SU-DHL-6 (cell line): ENCODE measurements around the gene TMEM212.

Experiments used
- H2AFZ ChIP-seq: fragments of 200-600 bp; sonication (generic); 2 replicates; pipeline ENCODE4 v1.6.1; 2014; ENCODE audit warnings: low read depth, mild to moderate bottlenecking, moderate library complexity, mixed read lengths, antibody characterized with exemption, low read length; ENCODE audit not compliant: severe bottlenecking
- H3F3A ChIP-seq: fragments of 200-600 bp; shearing (Covaris generic); 2 replicates; pipeline ENCODE4 v1.6.0; 2016; ENCODE audit warnings: antibody characterized with exemption, mild to moderate bottlenecking; ENCODE audit not compliant: insufficient read depth
- H3K27ac ChIP-seq: fragments of 200-600 bp; sonication (generic); 2 replicates; pipeline ENCODE4 v1.5.1; 2016; ENCODE audit warnings: low read depth, mild to moderate bottlenecking, low read length, moderate library complexity, mixed read lengths
- H3K27me3 ChIP-seq: fragments of 200-600 bp; sonication (generic), shearing (Covaris generic); 2 replicates; pipeline ENCODE4 v1.6.0; 2014; ENCODE audit warnings: mild to moderate bottlenecking, low read length
- H3K36me3 ChIP-seq: fragments of 200-600 bp; sonication (generic); 2 replicates; pipeline ENCODE4 v1.6.1; 2014; ENCODE audit warnings: mild to moderate bottlenecking, low read length, mixed read lengths
- H3K4me2 ChIP-seq: fragments of 300-600, 200-600 bp; shearing (Covaris generic), sonication (generic); 2 replicates; pipeline ENCODE4 v1.6.0; 2014; ENCODE audit warnings: low read length, low read depth, mild to moderate bottlenecking; ENCODE audit not compliant: poor library complexity, severe bottlenecking
- H3K4me3 ChIP-seq: fragments of 200-600 bp; sonication (generic); 2 replicates; pipeline ENCODE4 v1.5.1; 2014; ENCODE audit warnings: antibody characterized with exemption, low read length, mild to moderate bottlenecking, mixed read lengths; ENCODE audit not compliant: insufficient read depth, poor library complexity, severe bottlenecking
- H3K79me2 ChIP-seq: fragments of 200-600 bp; sonication (generic); 2 replicates; pipeline ENCODE4 v1.6.1; 2014; ENCODE audit warnings: mild to moderate bottlenecking, low read length, moderate library complexity; ENCODE audit not compliant: insufficient read depth
- H3K9ac ChIP-seq: fragments of 200-600 bp; sonication (generic); 2 replicates; pipeline ENCODE4 v1.7.0; 2014; ENCODE audit warnings: mild to moderate bottlenecking, low read length
- H3K9me2 ChIP-seq: fragments of 200-600 bp; sonication (generic); replicated peaks from 2 replicates; pipeline ENCODE4 v1.6.1; 2014; ENCODE audit warnings: low read length; ENCODE audit not compliant: insufficient read depth
- H3K9me3 ChIP-seq: fragments of 200-600 bp; sonication (generic); 2 replicates; pipeline ENCODE4 v1.6.1; 2014; ENCODE audit warnings: low read length, mixed read lengths; ENCODE audit not compliant: insufficient read depth
- H4K20me1 ChIP-seq: fragments of 200-600 bp; sonication (generic); 2 replicates; pipeline ENCODE4 v1.6.1; 2014; ENCODE audit warnings: low read depth, mild to moderate bottlenecking, antibody characterized with exemption, low read length, moderate library complexity, mixed read lengths
- EZH2phosphoT487 ChIP-seq: fragments of 200-600 bp; sonication (generic), shearing (Covaris generic); conservative IDR thresholded peaks from 2 replicates; pipeline ENCODE4 v1.6.1; 2018; ENCODE audit warnings: mild to moderate bottlenecking, antibody characterized with exemption, low read length, moderate library complexity, mixed read lengths
- TF ChIP-seq, protein P1 (sequence below): fragments of 200-600 bp; sonication (generic); IDR thresholded peaks from one replicate; pipeline ENCODE4 v1.5.1; 2017; ENCODE audit warnings: antibody characterized with exemption, mild to moderate bottlenecking, low read length, moderate library complexity; ENCODE audit not compliant: insufficient read depth, poor library complexity, severe bottlenecking

The TMEM212 gene

GRCh38 chr3:171797873-171798272 lies 45.3 kb upstream of the TMEM212 start:
- no peaks in the 10 kb centered on the region for H3K9me2 ChIP-seq
- no peaks in the 10 kb centered on the region for H3K27me3 ChIP-seq
- no peaks in the 10 kb centered on the region for H3K79me2 ChIP-seq
- H3K27ac ChIP-seq: no peak overlapping the region
- H3K4me2 ChIP-seq: no peak overlapping the region
- no peak for TF ChIP-seq EZH2phosphoT487
- TF ChIP-seq, protein P1, sequence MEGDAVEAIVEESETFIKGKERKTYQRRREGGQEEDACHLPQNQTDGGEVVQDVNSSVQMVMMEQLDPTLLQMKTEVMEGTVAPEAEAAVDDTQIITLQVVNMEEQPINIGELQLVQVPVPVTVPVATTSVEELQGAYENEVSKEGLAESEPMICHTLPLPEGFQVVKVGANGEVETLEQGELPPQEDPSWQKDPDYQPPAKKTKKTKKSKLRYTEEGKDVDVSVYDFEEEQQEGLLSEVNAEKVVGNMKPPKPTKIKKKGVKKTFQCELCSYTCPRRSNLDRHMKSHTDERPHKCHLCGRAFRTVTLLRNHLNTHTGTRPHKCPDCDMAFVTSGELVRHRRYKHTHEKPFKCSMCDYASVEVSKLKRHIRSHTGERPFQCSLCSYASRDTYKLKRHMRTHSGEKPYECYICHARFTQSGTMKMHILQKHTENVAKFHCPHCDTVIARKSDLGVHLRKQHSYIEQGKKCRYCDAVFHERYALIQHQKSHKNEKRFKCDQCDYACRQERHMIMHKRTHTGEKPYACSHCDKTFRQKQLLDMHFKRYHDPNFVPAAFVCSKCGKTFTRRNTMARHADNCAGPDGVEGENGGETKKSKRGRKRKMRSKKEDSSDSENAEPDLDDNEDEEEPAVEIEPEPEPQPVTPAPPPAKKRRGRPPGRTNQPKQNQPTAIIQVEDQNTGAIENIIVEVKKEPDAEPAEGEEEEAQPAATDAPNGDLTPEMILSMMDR: no peak
- no peaks in the 10 kb centered on the region for H3K36me3 ChIP-seq
- H3K9ac ChIP-seq: no peak overlapping the region
- H3K9me3 ChIP-seq: no peaks in the 10 kb centered on the region
- H3K4me3 ChIP-seq: no peak overlapping the region
- H4K20me1 ChIP-seq: no peaks in the 10 kb centered on the region
- no peaks in the 10 kb centered on the region for H3F3A ChIP-seq
- H2AFZ ChIP-seq: no peak overlapping the region

DNA sequence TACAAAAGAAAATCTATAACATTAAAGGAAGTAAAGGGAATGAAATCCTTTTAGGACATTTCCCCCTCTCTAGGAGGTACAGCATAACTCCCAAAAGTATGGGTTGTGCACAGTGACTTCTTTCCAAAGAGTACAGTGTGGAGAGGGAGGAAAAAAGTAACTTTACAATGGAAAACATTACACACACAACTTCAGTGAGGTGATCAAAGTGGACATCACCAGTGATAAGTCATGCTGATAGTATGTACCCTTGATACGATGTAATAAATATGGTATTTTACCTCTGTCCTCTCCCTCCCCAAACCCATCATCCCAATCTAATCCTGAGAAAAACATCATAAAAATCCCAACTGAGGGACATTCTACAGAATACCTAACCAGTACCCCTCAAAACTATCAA lies 43.6 kb upstream of the TMEM212 start:
- Histone ChIP-seq H3K9me3 (no peaks in the 10 kb centered on the region), H3F3A (no peaks in the 10 kb centered on the region), H3K9me2 (no peaks in the 10 kb centered on the region), H3K4me3 (no peak overlapping the region), H3K9ac (no peak overlapping the region), H3K27ac (no peak overlapping the region), H3K4me2 (no peak overlapping the region), H4K20me1 (no peaks in the 10 kb centered on the region), H3K79me2 (no peaks in the 10 kb centered on the region), H3K27me3 (no peaks in the 10 kb centered on the region), H2AFZ (no peak overlapping the region), H3K36me3 (no peaks in the 10 kb centered on the region)
- TF ChIP-seq, protein P1: no peak
- TF ChIP-seq EZH2phosphoT487: no peak

DNA sequence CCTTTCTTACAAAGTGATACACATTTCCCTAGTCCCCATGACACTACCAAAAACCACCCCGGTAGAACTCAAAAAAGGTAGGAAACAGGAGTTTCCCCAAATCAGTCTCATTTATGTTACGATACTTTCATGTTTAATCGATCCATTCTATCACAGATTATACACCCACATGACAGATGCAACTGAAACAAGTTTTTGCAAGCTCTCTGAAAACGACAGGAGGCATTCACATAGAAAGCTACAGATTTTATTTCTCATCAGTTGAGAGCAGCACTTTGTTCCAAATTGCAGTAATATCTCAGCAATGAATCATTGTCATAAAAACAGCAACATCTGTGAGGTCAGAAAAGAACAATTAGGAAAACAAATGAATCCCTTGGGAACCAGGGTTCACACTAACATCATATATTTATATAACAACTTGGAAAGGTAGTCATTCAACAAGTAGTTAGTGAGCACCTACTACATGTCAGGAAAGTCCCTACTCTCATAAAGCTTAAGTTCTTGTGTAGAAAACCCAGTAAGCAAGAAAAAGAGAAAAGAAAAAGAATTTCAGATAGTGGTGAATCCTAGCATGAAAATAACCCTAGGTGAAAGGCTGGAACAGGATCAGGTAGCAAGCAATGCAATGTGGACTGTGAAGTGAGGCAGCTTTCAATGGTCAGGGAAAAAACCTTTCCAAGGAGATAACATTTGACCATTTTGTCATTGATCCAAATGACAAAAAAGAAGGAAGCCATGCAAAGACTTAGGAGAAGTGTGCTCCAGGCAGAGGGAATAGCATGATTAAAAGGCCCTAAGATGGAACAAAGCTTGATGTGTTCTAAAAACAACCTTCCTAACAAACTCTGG lies 41.2 kb upstream of the TMEM212 start:
- Histone ChIP-seq H3K27ac (no peak overlapping the region), H3K4me3 (no peak overlapping the region), H3K36me3 (no peaks in the 10 kb centered on the region), H3K79me2 (no peaks in the 10 kb centered on the region), H3K27me3 (no peaks in the 10 kb centered on the region), H3K9ac (no peak overlapping the region), H4K20me1 (no peaks in the 10 kb centered on the region), H3K9me3 (no peaks in the 10 kb centered on the region), H3K9me2 (no peaks in the 10 kb centered on the region), H2AFZ (no peak overlapping the region), H3K4me2 (no peak overlapping the region), H3F3A (no peaks in the 10 kb centered on the region)
- TF ChIP-seq EZH2phosphoT487: no peak
- TF ChIP-seq, protein P1: no peak
